Karpas-422 (cell line): ENCODE measurements around the gene P2RY4. TPM values are rescaled to one million over a fixed set of nuclear protein-coding genes. Genes with fewer than 3 reads are reported as not detected.

Experiments
- small RNA-seq: library from RNA; depleted of rRNA; stranded (forward); fragments of <200 nt; gene quantifications from one replicate; pipeline ENCODE3, GENCODE V24; 2014
- total RNA-seq: library from RNA; depleted of rRNA; stranded (reverse); fragments of >200 nt; shearing (Covaris generic); gene quantifications from 2 replicates; pipeline ENCODE4 v1.2.3, GENCODE V29; 2014; ENCODE audit warnings: low replicate concordance; rRNA removed

Gene P2RY4
- total RNA-seq, 1 experiment from 2014 or later: not detected

Small RNA genes within 50 kb of the gene (small RNA-seq; reads per million reads assigned to genes)
- 0.16 reads per million for gene RNA5SP507

Other genes with a start within 250 kb of the P2RY4 start
- not detected in 2 replicates for gene AWAT2, start 210.3 kb downstream of the P2RY4 start, total RNA-seq
- gene OTUD6A, start 197.7 kb downstream of the P2RY4 start, total RNA-seq: not detected in 2 replicates
- 89.5 and 92.5 TPM in 2 replicates for gene IGBP1, start 126.8 kb downstream of the P2RY4 start, total RNA-seq
- not detected in 2 replicates for gene DGAT2L6, start 82.7 kb downstream of the P2RY4 start, total RNA-seq
- gene AWAT1, start 25.5 kb downstream of the P2RY4 start, total RNA-seq: not detected in 2 replicates
- not detected in 2 replicates for gene ARR3, start 8.1 kb upstream of the P2RY4 start, total RNA-seq
- gene RAB41, start 22.0 kb upstream of the P2RY4 start, total RNA-seq: not detected in 2 replicates
- gene PDZD11, start 29.7 kb upstream of the P2RY4 start, total RNA-seq: 51.5 and 54.5 TPM in 2 replicates
- 12.6 and 15.0 TPM in 2 replicates for gene KIF4A, start 29.9 kb upstream of the P2RY4 start, total RNA-seq
- gene GDPD2, start 163.1 kb upstream of the P2RY4 start, total RNA-seq: not detected in 2 replicates
- 14.5 and 24.6 TPM in 2 replicates for gene DLG3, start 184.6 kb upstream of the P2RY4 start, total RNA-seq